Measurements from ENCODE around the gene KDM6B. TPM values are rescaled to one million over a fixed set of nuclear protein-coding genes. Genes with fewer than 3 reads are reported as not detected.

Gene KDM6B
- total RNA-seq, 1 donor = 88.1 TPM

GRCh38 chr17:7842380-7843256 is 8.6 kb downstream of the KDM6B start:
- no peaks in the 10 kb centered on the region for H3K27me3 ChIP-seq (ENCODE audit: insufficient read depth, low read length)
- peak overlapping the region; percentile 84 for H3K4me3 ChIP-seq (ENCODE audit: low read length)
- H3K9me3 ChIP-seq (ENCODE audit: low read depth, low read length) = no peaks in the 10 kb centered on the region
- peaks cover 59% of the 10 kb centered on the region for H3K4me1 ChIP-seq (ENCODE audit: insufficient read depth, low read length)

GRCh38 chr17:7843257-7843535 is 9.2 kb downstream of the KDM6B start:
- H3K4me1 ChIP-seq (ENCODE audit: insufficient read depth, low read length) = peaks cover 55% of the 10 kb centered on the region

GRCh38 chr17:7843536-7844291 is 9.7 kb downstream of the KDM6B start:
- Histone ChIP-seq H3K9me3 (ENCODE audit: low read depth, low read length) (no peaks in the 10 kb centered on the region), H3K27me3 (ENCODE audit: insufficient read depth, low read length) (no peaks in the 10 kb centered on the region), H3K4me1 (ENCODE audit: insufficient read depth, low read length) (peaks cover 51% of the 10 kb centered on the region), H3K4me3 (ENCODE audit: low read length) (peak overlapping the region; percentile 84)

More at GRCh38 chr17:7843257-7843535, 9.2 kb downstream of the KDM6B start:
- H3K9me3 ChIP-seq (ENCODE audit: low read depth, low read length) = no peaks in the 10 kb centered on the region
- no peaks in the 10 kb centered on the region for H3K27me3 ChIP-seq (ENCODE audit: insufficient read depth, low read length)
- H3K4me3 ChIP-seq (ENCODE audit: low read length) = peak overlapping the region; percentile 84

- Histone ChIP-seq H3K27me3 (ENCODE audit: insufficient read depth, low read length) (no peaks in the 10 kb centered on the region), H3K9me3 (ENCODE audit: low read depth, low read length) (no peaks in the 10 kb centered on the region), H3K4me3 (ENCODE audit: low read length) (peak overlapping the region; percentile 78), H3K4me1 (ENCODE audit: insufficient read depth, low read length) (peaks cover 43% of the 10 kb centered on the region)
Measured at GRCh38 chr17:7844292-7845154, 10.5 kb downstream of the KDM6B start.

GRCh38 chr17:7845359-7846062 is 11.5 kb downstream of the KDM6B start:
- H3K27me3 ChIP-seq (ENCODE audit: insufficient read depth, low read length) = no peaks in the 10 kb centered on the region
- peaks cover 33% of the 10 kb centered on the region for H3K4me1 ChIP-seq (ENCODE audit: insufficient read depth, low read length)
- peak overlapping the region; percentile 78 for H3K4me3 ChIP-seq (ENCODE audit: low read length)
- no peaks in the 10 kb centered on the region for H3K9me3 ChIP-seq (ENCODE audit: low read depth, low read length)

- peaks cover 31% of the 10 kb centered on the region for H3K4me1 ChIP-seq (ENCODE audit: insufficient read depth, low read length)
- no peak overlapping the region for H3K4me3 ChIP-seq (ENCODE audit: low read length)
- H3K27me3 ChIP-seq (ENCODE audit: insufficient read depth, low read length) = no peaks in the 10 kb centered on the region
- H3K9me3 ChIP-seq (ENCODE audit: low read depth, low read length) = no peaks in the 10 kb centered on the region
Measured at GRCh38 chr17:7846063-7846735, 12.2 kb downstream of the KDM6B start.

- H3K27me3 ChIP-seq (ENCODE audit: insufficient read depth, low read length) = no peaks in the 10 kb centered on the region
- peaks cover 34% of the 10 kb centered on the region for H3K4me1 ChIP-seq (ENCODE audit: insufficient read depth, low read length)
- H3K4me3 ChIP-seq (ENCODE audit: low read length) = no peak overlapping the region
- H3K9me3 ChIP-seq (ENCODE audit: low read depth, low read length) = no peaks in the 10 kb centered on the region
Measured at GRCh38 chr17:7846765-7847661, 13.0 kb downstream of the KDM6B start.

GRCh38 chr17:7848131-7848579 is 14.1 kb downstream of the KDM6B start:
- Histone ChIP-seq H3K27me3 (ENCODE audit: insufficient read depth, low read length) (no peaks in the 10 kb centered on the region), H3K9me3 (ENCODE audit: low read depth, low read length) (no peaks in the 10 kb centered on the region), H3K4me1 (ENCODE audit: insufficient read depth, low read length) (peaks cover 33% of the 10 kb centered on the region), H3K4me3 (ENCODE audit: low read length) (no peak overlapping the region)

- no peak overlapping the region for H3K4me3 ChIP-seq (ENCODE audit: low read length)
- no peaks in the 10 kb centered on the region for H3K27me3 ChIP-seq (ENCODE audit: insufficient read depth, low read length)
- H3K4me1 ChIP-seq (ENCODE audit: insufficient read depth, low read length) = peaks cover 33% of the 10 kb centered on the region
- no peaks in the 10 kb centered on the region for H3K9me3 ChIP-seq (ENCODE audit: low read depth, low read length)
Measured at GRCh38 chr17:7848739-7849129, 14.7 kb downstream of the KDM6B start.

- H3K9me3 ChIP-seq (ENCODE audit: low read depth, low read length) = no peaks in the 10 kb centered on the region
Measured at GRCh38 chr17:7849130-7849750, 15.2 kb downstream of the KDM6B start.

GRCh38 chr17:7849751-7850504 is 15.9 kb downstream of the KDM6B start:
- no peak overlapping the region for H3K4me3 ChIP-seq (ENCODE audit: low read length)
- no peaks in the 10 kb centered on the region for H3K9me3 ChIP-seq (ENCODE audit: low read depth, low read length)
- H3K4me1 ChIP-seq (ENCODE audit: insufficient read depth, low read length) = peaks cover 24% of the 10 kb centered on the region
- no peaks in the 10 kb centered on the region for H3K27me3 ChIP-seq (ENCODE audit: insufficient read depth, low read length)

More at GRCh38 chr17:7849130-7849750, 15.2 kb downstream of the KDM6B start:
- Histone ChIP-seq H3K4me3 (ENCODE audit: low read length) (no peak overlapping the region), H3K4me1 (ENCODE audit: insufficient read depth, low read length) (peaks cover 31% of the 10 kb centered on the region), H3K27me3 (ENCODE audit: insufficient read depth, low read length) (no peaks in the 10 kb centered on the region)

- Histone ChIP-seq H3K4me1 (ENCODE audit: insufficient read depth, low read length) (peaks cover 25% of the 10 kb centered on the region), H3K9me3 (ENCODE audit: low read depth, low read length) (no peaks in the 10 kb centered on the region), H3K27me3 (ENCODE audit: insufficient read depth, low read length) (no peaks in the 10 kb centered on the region), H3K4me3 (ENCODE audit: low read length) (no peak overlapping the region)
Measured at GRCh38 chr17:7850701-7851437, 16.9 kb downstream of the KDM6B start.

All from mononuclear cell (primary cell).